A673 (cell line): ENCODE data around the gene SACM1L.

Experiments used
- CTCF ChIP-seq: fragments of 300-800, 200-600 bp; sonication (generic); conservative IDR thresholded peaks from 2 replicates; pipeline ENCODE4 v1.5.1; 2017; ENCODE audit warnings: low read depth, mild to moderate bottlenecking, antibody characterized with exemption, low read length, moderate library complexity, mixed read lengths
- EZH2 ChIP-seq: fragments of 200-600 bp; sonication (generic); IDR thresholded peaks from 2 replicates; pipeline ENCODE4 v1.6.1; 2017; ENCODE audit warnings: borderline replicate concordance, low read depth, mild to moderate bottlenecking, mixed read lengths, antibody characterized with exemption, low read length; ENCODE audit not compliant: poor library complexity, severe bottlenecking

GRCh38 chr3:45771831-45772230 lies 82.6 kb downstream of the SACM1L start:
- TF ChIP-seq CTCF = no peak
- TF ChIP-seq EZH2 = no peak
